ENCODE measurements around the gene DPYD.

DPYD gene

DNA sequence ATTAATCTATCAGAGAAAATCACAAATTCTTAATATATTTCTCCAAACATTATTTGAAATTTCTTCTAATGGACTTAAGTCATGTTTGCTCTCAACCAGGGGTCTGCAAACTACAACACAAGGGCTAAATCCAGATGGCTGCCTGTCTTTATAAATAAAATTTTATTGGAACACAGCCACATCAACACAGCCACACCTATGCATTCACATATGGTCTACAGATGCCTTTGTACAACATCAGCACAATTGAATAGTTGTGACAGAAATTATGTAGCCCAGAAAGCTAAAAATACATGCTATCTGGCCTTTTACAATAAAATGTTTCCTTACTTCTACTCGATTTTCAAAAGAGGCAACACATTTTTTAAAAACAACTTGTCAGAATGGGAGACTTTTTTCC lies 103.9 kb downstream of the DPYD start:
- Histone ChIP-seq H3K27ac (ENCODE audit: low read depth, low read length) (no peak overlapping the region), H3K79me2 (ENCODE audit: control insufficient read depth, insufficient read depth, low read length, unreplicated experiment) (no peaks in the 10 kb centered on the region), H3K36me3 (ENCODE audit: insufficient read depth, low read length) (no peaks in the 10 kb centered on the region), H3K4me3 (ENCODE audit: low read depth, low read length) (no peak overlapping the region), H3K27me3 (ENCODE audit: insufficient read depth, low read length) (no peaks in the 10 kb centered on the region), H2AFZ (ENCODE audit: low read length, unreplicated experiment) (no peak overlapping the region), H3K4me1 (ENCODE audit: control insufficient read depth, insufficient read depth, low read length, unreplicated experiment) (peaks cover 14% of the 10 kb centered on the region)

- H2AFZ ChIP-seq (ENCODE audit: low read length, unreplicated experiment) = no peak overlapping the region
- H3K36me3 ChIP-seq (ENCODE audit: insufficient read depth, low read length) = 0 out of 2 replicates have a peak, but pooled peaks cover 3% of the 10 kb centered on the region
- no peak overlapping the region for H3K27ac ChIP-seq (ENCODE audit: low read depth, low read length)
- H3K79me2 ChIP-seq (ENCODE audit: control insufficient read depth, insufficient read depth, low read length, unreplicated experiment) = no peaks in the 10 kb centered on the region
- no peak overlapping the region for H3K4me3 ChIP-seq (ENCODE audit: low read depth, low read length)
- no peaks in the 10 kb centered on the region for H3K27me3 ChIP-seq (ENCODE audit: insufficient read depth, low read length)
- peaks cover 14% of the 10 kb centered on the region for H3K4me1 ChIP-seq (ENCODE audit: control insufficient read depth, insufficient read depth, low read length, unreplicated experiment)
Measured at GRCh38 chr1:97814804-97815203, 106.0 kb downstream of the DPYD start.

GRCh38 chr1:97814121-97814520 lies 106.7 kb downstream of the DPYD start:
- H3K27ac ChIP-seq (ENCODE audit: low read depth, low read length) = no peak overlapping the region
- no peaks in the 10 kb centered on the region for H3K79me2 ChIP-seq (ENCODE audit: control insufficient read depth, insufficient read depth, low read length, unreplicated experiment)
- 0 out of 2 replicates have a peak, but pooled peaks cover 9% of the 10 kb centered on the region for H3K36me3 ChIP-seq (ENCODE audit: insufficient read depth, low read length)

GRCh38 chr1:97812076-97812475 lies 108.8 kb downstream of the DPYD start:
- no peak overlapping the region for H2AFZ ChIP-seq (ENCODE audit: low read length, unreplicated experiment)
- no peak overlapping the region for H3K4me3 ChIP-seq (ENCODE audit: low read depth, low read length)
- H3K4me1 ChIP-seq (ENCODE audit: control insufficient read depth, insufficient read depth, low read length, unreplicated experiment) = peaks cover 18% of the 10 kb centered on the region
- H3K27ac ChIP-seq (ENCODE audit: low read depth, low read length) = no peak overlapping the region
- no peaks in the 10 kb centered on the region for H3K79me2 ChIP-seq (ENCODE audit: control insufficient read depth, insufficient read depth, low read length, unreplicated experiment)
- no peaks in the 10 kb centered on the region for H3K27me3 ChIP-seq (ENCODE audit: insufficient read depth, low read length)
- 0 out of 2 replicates have a peak, but pooled peaks cover 16% of the 10 kb centered on the region for H3K36me3 ChIP-seq (ENCODE audit: insufficient read depth, low read length)

More at GRCh38 chr1:97814121-97814520, 106.7 kb downstream of the DPYD start:
- Histone ChIP-seq H2AFZ (ENCODE audit: low read length, unreplicated experiment) (no peak overlapping the region), H3K27me3 (ENCODE audit: insufficient read depth, low read length) (no peaks in the 10 kb centered on the region), H3K4me3 (ENCODE audit: low read depth, low read length) (no peak overlapping the region), H3K4me1 (ENCODE audit: control insufficient read depth, insufficient read depth, low read length, unreplicated experiment) (peaks cover 14% of the 10 kb centered on the region)

DNA sequence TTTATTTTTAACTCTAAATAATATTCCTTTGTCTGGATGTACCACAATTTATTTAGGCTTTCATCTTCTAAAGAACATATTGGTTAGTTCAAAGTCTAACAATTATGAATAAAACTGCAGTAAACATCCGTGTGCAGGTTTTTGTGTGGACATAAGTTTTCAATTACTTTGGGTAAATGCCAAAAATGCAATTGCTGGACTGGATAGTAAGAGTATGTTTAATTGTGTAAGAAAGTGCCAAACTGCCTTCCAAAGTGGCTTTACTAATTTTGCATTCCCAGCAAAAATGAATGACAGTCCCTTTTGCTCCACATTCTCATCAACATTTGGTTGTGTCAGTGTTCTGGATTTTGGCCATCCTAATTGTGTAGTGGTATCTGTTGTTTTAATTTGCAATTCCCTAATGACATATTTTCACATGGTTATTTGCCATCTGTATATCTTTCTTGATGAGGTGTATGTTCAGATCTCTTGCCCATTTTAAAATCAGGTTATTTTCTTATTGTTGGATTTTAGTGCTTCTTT lies 113.8 kb downstream of the DPYD start:
- H3K36me3 ChIP-seq (ENCODE audit: insufficient read depth, low read length) = 0 out of 2 replicates have a peak, but pooled peaks cover 16% of the 10 kb centered on the region
- H2AFZ ChIP-seq (ENCODE audit: low read length, unreplicated experiment) = no peak overlapping the region
- H3K4me3 ChIP-seq (ENCODE audit: low read depth, low read length) = no peak overlapping the region
- 0 out of 2 replicates have a peak overlapping the region, but pooled peaks have one; percentile 5 for H3K27ac ChIP-seq (ENCODE audit: low read depth, low read length)
- peaks cover 8% of the 10 kb centered on the region for H3K79me2 ChIP-seq (ENCODE audit: control insufficient read depth, insufficient read depth, low read length, unreplicated experiment)
- H3K4me1 ChIP-seq (ENCODE audit: control insufficient read depth, insufficient read depth, low read length, unreplicated experiment) = peaks cover 25% of the 10 kb centered on the region
- H3K27me3 ChIP-seq (ENCODE audit: insufficient read depth, low read length) = no peaks in the 10 kb centered on the region

DNA sequence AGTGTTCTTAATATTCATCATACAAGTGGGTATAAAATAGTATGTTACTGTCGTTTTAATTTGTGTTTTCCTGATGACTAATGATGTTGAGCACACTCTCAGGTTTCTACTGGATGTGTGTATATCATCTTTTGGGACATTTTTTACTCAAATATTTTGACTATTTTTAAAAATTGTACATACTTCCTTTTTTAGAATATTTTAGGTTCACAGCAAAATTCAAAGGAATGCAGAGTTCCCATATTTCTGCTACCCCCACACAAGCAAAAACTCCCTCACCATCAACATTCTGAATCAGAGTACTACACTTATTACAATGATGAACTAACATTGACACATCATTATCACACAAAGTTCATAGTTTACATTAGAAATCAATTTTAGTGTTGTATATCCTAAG lies 114.5 kb downstream of the DPYD start:
- Histone ChIP-seq H3K79me2 (ENCODE audit: control insufficient read depth, insufficient read depth, low read length, unreplicated experiment) (peaks cover 8% of the 10 kb centered on the region), H3K27me3 (ENCODE audit: insufficient read depth, low read length) (no peaks in the 10 kb centered on the region), H3K4me1 (ENCODE audit: control insufficient read depth, insufficient read depth, low read length, unreplicated experiment) (peaks cover 25% of the 10 kb centered on the region), H2AFZ (ENCODE audit: low read length, unreplicated experiment) (no peak overlapping the region), H3K36me3 (ENCODE audit: insufficient read depth, low read length) (0 out of 2 replicates have a peak, but pooled peaks cover 16% of the 10 kb centered on the region), H3K4me3 (ENCODE audit: low read depth, low read length) (no peak overlapping the region), H3K27ac (ENCODE audit: low read depth, low read length) (peak overlapping the region; percentile 5; the same call in 1 of the 2 replicates)

- H3K27ac ChIP-seq (ENCODE audit: low read depth, low read length) = no peak overlapping the region
- no peaks in the 10 kb centered on the region for H3K27me3 ChIP-seq (ENCODE audit: insufficient read depth, low read length)
- H3K79me2 ChIP-seq (ENCODE audit: control insufficient read depth, insufficient read depth, low read length, unreplicated experiment) = peaks cover 8% of the 10 kb centered on the region
- no peak overlapping the region for H3K4me3 ChIP-seq (ENCODE audit: low read depth, low read length)
- no peak overlapping the region for H2AFZ ChIP-seq (ENCODE audit: low read length, unreplicated experiment)
- H3K36me3 ChIP-seq (ENCODE audit: insufficient read depth, low read length) = 0 out of 2 replicates have a peak, but pooled peaks cover 13% of the 10 kb centered on the region
- H3K4me1 ChIP-seq (ENCODE audit: control insufficient read depth, insufficient read depth, low read length, unreplicated experiment) = peaks cover 25% of the 10 kb centered on the region
Measured at GRCh38 chr1:97805093-97805492, 115.7 kb downstream of the DPYD start.

DNA sequence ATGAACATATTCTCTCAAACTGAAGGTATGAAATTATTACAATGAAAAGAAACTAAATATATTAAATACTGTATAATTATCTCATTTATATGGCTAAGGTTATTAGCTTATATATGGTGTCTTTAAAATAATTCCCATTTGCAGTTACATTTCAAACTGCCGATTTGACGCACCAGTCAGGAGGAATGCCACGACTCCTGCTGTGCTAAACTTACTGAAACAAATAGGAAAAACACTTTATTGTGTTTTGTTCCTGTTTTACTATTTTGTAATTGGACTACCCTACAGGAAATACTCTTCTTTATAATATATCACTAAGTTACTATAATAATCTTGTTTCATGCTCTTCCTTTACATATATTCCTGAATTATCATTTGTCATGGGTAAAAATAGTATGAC lies 117.8 kb downstream of the DPYD start:
- peaks cover 13% of the 10 kb centered on the region for H3K79me2 ChIP-seq (ENCODE audit: control insufficient read depth, insufficient read depth, low read length, unreplicated experiment)
- H2AFZ ChIP-seq (ENCODE audit: low read length, unreplicated experiment) = no peak overlapping the region
- H3K27me3 ChIP-seq (ENCODE audit: insufficient read depth, low read length) = no peaks in the 10 kb centered on the region
- 0 out of 2 replicates have a peak, but pooled peaks cover 4% of the 10 kb centered on the region for H3K36me3 ChIP-seq (ENCODE audit: insufficient read depth, low read length)
- H3K27ac ChIP-seq (ENCODE audit: low read depth, low read length) = no peak overlapping the region
- H3K4me3 ChIP-seq (ENCODE audit: low read depth, low read length) = no peak overlapping the region
- peaks cover 35% of the 10 kb centered on the region for H3K4me1 ChIP-seq (ENCODE audit: control insufficient read depth, insufficient read depth, low read length, unreplicated experiment)

- H3K27ac ChIP-seq (ENCODE audit: low read depth, low read length) = no peak overlapping the region
- H3K79me2 ChIP-seq (ENCODE audit: control insufficient read depth, insufficient read depth, low read length, unreplicated experiment) = peaks cover 13% of the 10 kb centered on the region
- H3K4me3 ChIP-seq (ENCODE audit: low read depth, low read length) = no peak overlapping the region
Measured at GRCh38 chr1:97802011-97802410, 118.8 kb downstream of the DPYD start.

GRCh38 chr1:97797403-97798183 lies 123.2 kb downstream of the DPYD start:
- H3K4me3 ChIP-seq (ENCODE audit: low read depth, low read length) = 0 out of 2 replicates have a peak overlapping the region, but pooled peaks have one; percentile 5
- H3K36me3 ChIP-seq (ENCODE audit: insufficient read depth, low read length) = no peaks in the 10 kb centered on the region
- peak overlapping the region; percentile 83 for H3K27ac ChIP-seq (ENCODE audit: low read depth, low read length)
- no peak overlapping the region for H2AFZ ChIP-seq (ENCODE audit: low read length, unreplicated experiment)
- no peaks in the 10 kb centered on the region for H3K27me3 ChIP-seq (ENCODE audit: insufficient read depth, low read length)
- H3K79me2 ChIP-seq (ENCODE audit: control insufficient read depth, insufficient read depth, low read length, unreplicated experiment) = peaks cover 7% of the 10 kb centered on the region
- H3K4me1 ChIP-seq (ENCODE audit: control insufficient read depth, insufficient read depth, low read length, unreplicated experiment) = peaks cover 29% of the 10 kb centered on the region

More at GRCh38 chr1:97802011-97802410, 118.8 kb downstream of the DPYD start:
- Histone ChIP-seq H3K36me3 (ENCODE audit: insufficient read depth, low read length) (no peaks in the 10 kb centered on the region), H3K27me3 (ENCODE audit: insufficient read depth, low read length) (no peaks in the 10 kb centered on the region), H2AFZ (ENCODE audit: low read length, unreplicated experiment) (no peak overlapping the region), H3K4me1 (ENCODE audit: control insufficient read depth, insufficient read depth, low read length, unreplicated experiment) (peaks cover 40% of the 10 kb centered on the region)

GRCh38 chr1:97796711-97797110 lies 124.1 kb downstream of the DPYD start:
- H2AFZ ChIP-seq (ENCODE audit: low read length, unreplicated experiment) = no peak overlapping the region
- no peaks in the 10 kb centered on the region for H3K27me3 ChIP-seq (ENCODE audit: insufficient read depth, low read length)
- H3K27ac ChIP-seq (ENCODE audit: low read depth, low read length) = peak overlapping the region; percentile 83
- peaks cover 10% of the 10 kb centered on the region for H3K79me2 ChIP-seq (ENCODE audit: control insufficient read depth, insufficient read depth, low read length, unreplicated experiment)
- peaks cover 29% of the 10 kb centered on the region for H3K4me1 ChIP-seq (ENCODE audit: control insufficient read depth, insufficient read depth, low read length, unreplicated experiment)
- no peaks in the 10 kb centered on the region for H3K36me3 ChIP-seq (ENCODE audit: insufficient read depth, low read length)
- no peak overlapping the region for H3K4me3 ChIP-seq (ENCODE audit: low read depth, low read length)

Data from ACC112 (cell line).